ENCODE measurements around the gene SPACA7. TPM values are rescaled to one million over a fixed set of nuclear protein-coding genes. Genes with fewer than 3 reads are reported as not detected.

Gene SPACA7
- total RNA-seq, 4 donors from 2014 or later = not detected

DNA sequence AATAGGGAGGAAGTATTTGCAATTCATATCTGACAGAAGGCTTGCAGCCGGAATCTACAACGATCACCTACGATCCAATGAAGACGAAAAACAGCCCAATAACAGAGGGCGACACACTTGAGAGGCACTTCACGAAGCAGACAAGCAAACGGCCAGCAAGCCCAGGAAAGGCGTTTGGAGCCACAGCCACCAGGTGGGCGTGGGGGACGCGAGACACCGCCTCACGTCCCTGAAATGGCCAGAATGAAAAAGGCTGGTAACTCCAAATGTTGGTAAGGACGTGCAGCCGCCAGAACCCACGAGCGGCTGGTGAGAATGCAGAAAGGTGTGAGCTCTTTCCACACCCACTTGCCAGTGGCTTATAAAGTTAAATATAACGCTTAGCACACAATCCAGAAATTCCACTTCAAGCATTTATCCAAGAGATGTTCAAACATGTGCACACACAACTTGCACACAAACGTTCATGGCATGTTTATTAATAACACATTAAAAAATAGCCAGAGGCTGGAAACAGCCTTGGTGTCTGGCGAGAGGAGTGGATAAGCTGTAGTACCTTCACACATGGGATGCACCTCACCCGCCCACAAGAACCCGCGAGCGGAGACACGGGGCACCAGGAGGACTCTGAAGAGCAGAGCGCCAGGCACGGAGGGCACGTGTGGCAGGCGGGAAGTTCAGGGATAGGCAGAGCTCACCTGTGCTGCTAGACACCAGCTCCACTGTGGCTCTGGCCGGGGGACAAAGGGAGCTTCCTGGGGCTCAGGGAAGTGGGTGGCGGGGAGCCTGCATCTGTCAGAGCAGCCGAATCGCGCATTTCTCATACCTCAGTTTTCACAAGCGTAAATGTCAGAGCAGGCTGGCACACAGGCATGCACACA lies 89.3 kb downstream of the SPACA7 start:
- H3K4me3 ChIP-seq (replicated peaks in 1 of 3) = no peak overlapping the region
- no peaks in the 10 kb centered on the region for H3K4me1 ChIP-seq
- no peaks in the 10 kb centered on the region for H3K27me3 ChIP-seq
- no peaks in the 10 kb centered on the region for H3K36me3 ChIP-seq
- intact Hi-C loops (cut with DNase I) = no loop called here
- no peak overlapping the region for H3K27ac ChIP-seq
- TF ChIP-seq POLR2A (IDR thresholded peaks at IDR 0.05) (no peak), CTCF (IDR thresholded peaks at IDR 0.05) (no peak)
- 74 to 76% methylated on average over 32 to 35 of the region's 35 CpGs for WGBS, 2 donors
- DNase-seq = no peak
- H3K9me3 ChIP-seq = no peaks in the 10 kb centered on the region

- TF ChIP-seq POLR2A (IDR thresholded peaks at IDR 0.05) = no peak
- TF ChIP-seq CTCF (IDR thresholded peaks at IDR 0.05) = no peak
- H3K4me1 ChIP-seq = no peaks in the 10 kb centered on the region
- DNase-seq = no peak
- H3K27me3 ChIP-seq = no peaks in the 10 kb centered on the region
- no peak overlapping the region for H3K27ac ChIP-seq
- no peaks in the 10 kb centered on the region for H3K36me3 ChIP-seq
- H3K9me3 ChIP-seq = no peaks in the 10 kb centered on the region
- 83 to 92% methylated on average over 20 to 26 of the region's 40 CpGs for WGBS, 2 donors
- intact Hi-C loops (cut with DNase I) = no loop called here
- no peak overlapping the region for H3K4me3 ChIP-seq (replicated peaks in 1 of 3)
Measured at GRCh38 chr13:112466132-112467058, 90.2 kb downstream of the SPACA7 start.

DNA sequence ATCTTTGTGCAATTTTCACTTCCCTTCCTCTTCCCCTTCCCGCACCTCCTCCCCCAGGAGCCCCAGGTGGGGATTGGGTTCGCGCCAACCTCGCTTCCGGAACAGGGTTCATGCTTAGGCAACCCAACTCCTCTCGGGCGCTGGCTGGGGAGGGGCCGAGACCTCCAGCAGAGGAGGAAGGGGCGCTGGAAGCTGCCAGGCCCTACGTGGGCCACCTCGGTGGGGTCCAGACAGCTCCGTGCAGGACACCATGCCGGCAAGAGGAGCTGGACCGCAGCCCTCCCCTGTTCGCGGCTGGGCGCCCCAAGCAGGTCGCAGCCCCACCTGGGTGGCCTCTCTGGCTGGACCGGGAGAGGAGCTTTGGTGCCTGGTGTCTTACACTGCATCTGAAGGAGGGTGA lies 91.1 kb downstream of the SPACA7 start:
- 73 to 82% methylated on average over 14 to 15 of the region's 19 CpGs for WGBS, 2 donors
- Histone ChIP-seq H3K27ac (no peak overlapping the region), H3K4me1 (no peaks in the 10 kb centered on the region), H3K9me3 (no peaks in the 10 kb centered on the region), H3K4me3 (replicated peaks in 1 of 3) (no peak overlapping the region), H3K36me3 (no peaks in the 10 kb centered on the region), H3K27me3 (no peaks in the 10 kb centered on the region)
- DNase-seq = no peak
- TF ChIP-seq POLR2A (IDR thresholded peaks at IDR 0.05) (no peak), CTCF (IDR thresholded peaks at IDR 0.05) (no peak)
- intact Hi-C loops (cut with DNase I) = no loop called here

- 92% methylated on average over 10 of the region's 10 CpGs for WGBS, 2 donors
- H3K4me1 ChIP-seq = no peaks in the 10 kb centered on the region
- no peak overlapping the region for H3K4me3 ChIP-seq (replicated peaks in 1 of 3)
- H3K27ac ChIP-seq = no peak overlapping the region
- TF ChIP-seq CTCF (IDR thresholded peaks at IDR 0.05) (no peak), POLR2A (IDR thresholded peaks at IDR 0.05) (no peak)
- H3K36me3 ChIP-seq = no peaks in the 10 kb centered on the region
- no peaks in the 10 kb centered on the region for H3K9me3 ChIP-seq
- intact Hi-C loops (cut with DNase I) = no loop called here
- DNase-seq = no peak
- H3K27me3 ChIP-seq = no peaks in the 10 kb centered on the region
Measured at GRCh38 chr13:112468069-112468468, 91.9 kb downstream of the SPACA7 start.
